Liver (tissue), 9 donors: Measurements from ENCODE around the gene TBC1D14. TPM values are rescaled to one million over a fixed set of nuclear protein-coding genes. Genes with fewer than 3 reads are reported as not detected.

Experiments
- DNase-seq: peaks from one replicate; pipeline ENCODE4 v3.0.0-alpha.2; 2017; ENCODE audit warnings: low spot score
- H3K27ac ChIP-seq, 2 donors: one replicate each; pipeline ENCODE4 v1.7.0; 2013; ENCODE audit warnings: inconsistent platforms in 2 of 2, low read length in 2 of 2, control low read depth in 1 of 2, low read depth in 1 of 2, mild to moderate bottlenecking in 1 of 2
- H3K27me3 ChIP-seq, 4 donors: one replicate each; pipeline versions ENCODE4 v1.6.1 to v1.7.0; 2013; ENCODE audit warnings: low read length in 3 of 4, inconsistent platforms in 1 of 4, mild to moderate bottlenecking in 1 of 4, moderate library complexity in 1 of 4; ENCODE audit not compliant: control insufficient read depth in 4 of 4, insufficient read depth in 4 of 4
- H3K36me3 ChIP-seq, 4 donors: one replicate each; pipeline versions ENCODE4 v1.6.1 to v1.7.0; 2013; ENCODE audit warnings: low read length in 3 of 4, mild to moderate bottlenecking in 3 of 4, low read depth in 1 of 4, moderate library complexity in 1 of 4; ENCODE audit not compliant: control insufficient read depth in 4 of 4, insufficient read depth in 3 of 4
- H3K4me1 ChIP-seq, 4 donors: one replicate each; pipeline versions ENCODE4 v1.6.1 to v1.7.0; 2013; ENCODE audit warnings: low read length in 3 of 4, mild to moderate bottlenecking in 3 of 4, moderate library complexity in 1 of 4; ENCODE audit not compliant: control insufficient read depth in 4 of 4, insufficient read depth in 4 of 4
- H3K4me3 ChIP-seq, 3 donors: one replicate each; pipeline versions ENCODE4 v1.6.1 to v1.7.0; 2013; ENCODE audit warnings: low read length in 3 of 3, control low read depth in 1 of 3, low read depth in 1 of 3, mild to moderate bottlenecking in 1 of 3
- H3K9ac ChIP-seq, 2 donors: one replicate each; pipeline ENCODE4 v1.7.0; 2013; ENCODE audit warnings: low read length in 2 of 2, mild to moderate bottlenecking in 2 of 2, moderate library complexity in 2 of 2, control low read depth in 1 of 2, low read depth in 1 of 2
- H3K9me3 ChIP-seq, 4 donors: one replicate each; pipeline versions ENCODE4 v1.6.1 to v1.7.0; 2013; ENCODE audit warnings: low read length in 3 of 4; ENCODE audit not compliant: control insufficient read depth in 4 of 4
- ATF3 ChIP-seq: IDR thresholded peaks from 2 replicates; pipeline ENCODE4 v1.6.1; 2016; ENCODE audit warnings: antibody characterized with exemption
- EGR1 ChIP-seq, 2 donors: IDR thresholded peaks; 2 replicates each; pipeline ENCODE4 v1.6.1; 2016 to 2018; ENCODE audit warnings: antibody characterized with exemption in 2 of 2, low read depth in 2 of 2
- FOXA1 ChIP-seq: IDR thresholded peaks from 2 replicates; pipeline ENCODE4 v1.6.1; 2016; ENCODE audit warnings: antibody characterized with exemption
- GABPA ChIP-seq, 2 donors: IDR thresholded peaks in 1 of 2; conservative IDR thresholded peaks in 1 of 2; 2 replicates each; pipeline ENCODE4 v1.6.1; 2016; ENCODE audit warnings: antibody characterized with exemption in 2 of 2, mild to moderate bottlenecking in 1 of 2, moderate library complexity in 1 of 2
- HNF4G ChIP-seq: IDR thresholded peaks from 2 replicates; pipeline ENCODE4 v1.6.1; 2016; ENCODE audit warnings: antibody characterized with exemption
- JUND ChIP-seq, 2 donors: IDR thresholded peaks; 2 replicates each; pipeline ENCODE4 v1.6.1; 2016; ENCODE audit warnings: antibody characterized with exemption in 2 of 2
- MAX ChIP-seq: IDR thresholded peaks from 2 replicates; pipeline ENCODE4 v1.6.1; 2016; ENCODE audit warnings: antibody characterized with exemption
- SP1 ChIP-seq: IDR thresholded peaks from 2 replicates; pipeline ENCODE4 v1.6.1; 2018; ENCODE audit warnings: antibody characterized with exemption, mild to moderate bottlenecking
- TAF1 ChIP-seq: conservative IDR thresholded peaks from 2 replicates; pipeline ENCODE4 v1.6.1; 2016; ENCODE audit warnings: antibody characterized with exemption, mild to moderate bottlenecking
- ZBTB33 ChIP-seq: IDR thresholded peaks from 2 replicates; pipeline ENCODE4 v1.6.1; 2016; ENCODE audit warnings: antibody characterized with exemption
- WGBS: extraction: QIAGEN DNeasy Blood & Tissue Kit; methylation state at CpG from one replicate; pipeline ENCODE4 v1.1.7; 2013; 5-methylcytosine and 5-hydroxymethylcytosine counted together
- polyA plus RNA-seq, 2 donors: library from polyadenylated mRNA; stranded (reverse) in 1 of 2; unstranded in 1 of 2; fragments of 200-250 nt in 1 of 2; fragments of >200 nt in 1 of 2; fragmentation: Nextera tagmentation in 1 of 2; extraction: Ambion mirVana in 1 of 2; gene quantifications; one replicate each; pipeline versions ENCODE4 v1.2.1 to v1.2.3, GENCODE V29; 2013 to 2015
- total RNA-seq, 2 donors: library from RNA; depleted of rRNA; stranded (reverse); fragments of >200 nt; gene quantifications; one replicate each; pipeline ENCODE4 v1.2.3, GENCODE V29; 2014
- donor health status: healthy.
- donor health status: healthy.
- donor health status: healthy.
- donor health status: healthy.
- donor health status: healthy.

TBC1D14 gene
- total and polyA plus RNA-seq, 4 donors = 10.0 to 45.2 (median 22.7) TPM

GRCh38 chr4:7021930-7022664 is 112.5 kb downstream of the TBC1D14 start:
- Histone ChIP-seq H3K27me3 (no peaks in the 10 kb centered on the region), H3K36me3 (peaks cover 1 to 32% (median 19%) of the 10 kb centered on the region in 4 donors), H3K4me1 (peaks cover 0 to 8% (median 0%) of the 10 kb centered on the region in 4 donors), H3K4me3 (no peak overlapping the region), H3K9me3 (no peaks in the 10 kb centered on the region), H3K27ac (no peak overlapping the region), H3K9ac (no peak overlapping the region)
- no peak for TF ChIP-seq ATF3
- DNase-seq = no peak
- WGBS = 85% methylated on average over 13 of the region's 13 CpGs

- H3K27ac ChIP-seq = no peak overlapping the region
- no peak overlapping the region for H3K4me3 ChIP-seq
- no peaks in the 10 kb centered on the region for H3K27me3 ChIP-seq
- peaks cover 0 to 2% (median under 1%) of the 10 kb centered on the region in 4 donors for H3K4me1 ChIP-seq
- no peak for DNase-seq
- TF ChIP-seq SP1 (no peak), EGR1 (IDR thresholded peaks at IDR 0.05; ENCODE audit: low read depth in 2 of 2) (no peak), ATF3 (no peak), TAF1 (no peak), MAX (no peak), ZBTB33 (no peak), JUND (IDR thresholded peaks at IDR 0.05) (no peak), GABPA (IDR thresholded peaks at IDR 0.05 in 1 of 2, conservative IDR thresholded peaks at IDR 0.05 in 1 of 2) (no peak), HNF4G (no peak)
- no peaks in the 10 kb centered on the region for H3K9me3 ChIP-seq
- whole genome bisulfite sequencing = 88% methylated on average over 16 of the region's 16 CpGs
- H3K9ac ChIP-seq = no peak overlapping the region
- H3K36me3 ChIP-seq = peaks cover 1 to 32% (median 14%) of the 10 kb centered on the region in 4 donors
Observed at GRCh38 chr4:7023486-7023885, 113.9 kb downstream of the TBC1D14 start.

GRCh38 chr4:7023901-7024300 is 114.3 kb downstream of the TBC1D14 start:
- H3K27me3 ChIP-seq = no peaks in the 10 kb centered on the region
- no peak overlapping the region for H3K4me3 ChIP-seq
- peaks cover 2 to 5% (median 3%) of the 10 kb centered on the region in 4 donors for H3K4me1 ChIP-seq
- peaks cover 1 to 32% (median 14%) of the 10 kb centered on the region in 4 donors for H3K36me3 ChIP-seq
- no peak overlapping the region for H3K27ac ChIP-seq
- H3K9ac ChIP-seq = no peak overlapping the region
- no peak for DNase-seq
- H3K9me3 ChIP-seq = no peaks in the 10 kb centered on the region
- 89% methylated on average over 12 of the region's 12 CpGs for WGBS
- TF ChIP-seq EGR1 (IDR thresholded peaks at IDR 0.05; ENCODE audit: low read depth in 2 of 2) (no peak), FOXA1 (no peak)
